H9 (cell line): ENCODE data around the gene MTRR. TPM values are rescaled to one million over a fixed set of nuclear protein-coding genes. Genes with fewer than 3 reads are reported as not detected.
A peak's percentile ranks its signal among the peaks of the same experiment; 100 is the strongest.

ENCODE experiments used
- DNase-seq: peaks from one replicate; pipeline ENCODE4 v3.0.0-alpha.2; 2017
- H2AFZ ChIP-seq: one replicate; pipeline ENCODE4 v1.6.1; 2013; ENCODE audit warnings: mild to moderate bottlenecking, low read length, control low read depth, moderate library complexity
- H2AK5ac ChIP-seq: 2 replicates; pipeline ENCODE4 v1.6.1; 2013; ENCODE audit warnings: low read length, control low read depth, mixed read lengths; ENCODE audit not compliant: insufficient read length
- H2BK120ac ChIP-seq: one replicate; pipeline ENCODE4 v1.6.1; 2013; ENCODE audit warnings: low read depth, mild to moderate bottlenecking, low read length, control low read depth, inconsistent platforms; ENCODE audit not compliant: poor library complexity, severe bottlenecking
- H2BK12ac ChIP-seq: 2 replicates; pipeline ENCODE4 v1.6.1; 2013; ENCODE audit warnings: low read length, control low read depth, mixed read lengths, low read depth; ENCODE audit not compliant: insufficient read length
- H2BK15ac ChIP-seq: 2 replicates; pipeline ENCODE4 v1.6.1; 2013; ENCODE audit warnings: low read depth, low read length, control low read depth
- H2BK20ac ChIP-seq: one replicate; pipeline ENCODE4 v1.6.1; 2013; ENCODE audit warnings: low read depth, mild to moderate bottlenecking, low read length, control low read depth, inconsistent platforms; ENCODE audit not compliant: poor library complexity, severe bottlenecking
- H2BK5ac ChIP-seq: 2 replicates; pipeline ENCODE4 v1.6.1; 2013; ENCODE audit warnings: low read length, control low read depth, mixed read lengths; ENCODE audit not compliant: insufficient read length
- H3K14ac ChIP-seq: 2 replicates; pipeline ENCODE4 v1.6.1; 2013; ENCODE audit warnings: low read length, control low read depth; ENCODE audit not compliant: insufficient read depth
- H3K18ac ChIP-seq: 2 replicates; pipeline ENCODE4 v1.6.1; 2013; ENCODE audit warnings: low read depth, mild to moderate bottlenecking, mixed read lengths, low read length, control low read depth; ENCODE audit not compliant: insufficient read length
- H3K23ac ChIP-seq: 2 replicates; pipeline ENCODE4 v1.6.1; 2013; ENCODE audit warnings: low read length, control low read depth, mixed read lengths, low read depth; ENCODE audit not compliant: insufficient read length
- H3K23me2 ChIP-seq: 2 replicates; pipeline ENCODE4 v1.6.1; 2013; ENCODE audit warnings: low read depth, mild to moderate bottlenecking, mixed read lengths, low read length, control low read depth; ENCODE audit not compliant: insufficient read length, poor library complexity, severe bottlenecking
- H3K27ac ChIP-seq: 2 replicates; pipeline ENCODE4 v1.5.1; 2013; ENCODE audit warnings: low read length, control low read depth, mixed read lengths, low read depth; ENCODE audit not compliant: insufficient read length
- H3K27me3 ChIP-seq: 2 replicates; pipeline ENCODE4 v1.6.1; 2013; ENCODE audit warnings: low read length, control low read depth, inconsistent platforms; ENCODE audit not compliant: insufficient read depth
- H3K4ac ChIP-seq: 2 replicates; pipeline ENCODE4 v1.6.1; 2013; ENCODE audit warnings: low read depth, mild to moderate bottlenecking, control low read depth, inconsistent platforms, low read length, moderate library complexity
- H3K4me1 ChIP-seq: 2 replicates; pipeline ENCODE4 v1.6.1; 2013; ENCODE audit warnings: low read length, control low read depth, inconsistent platforms; ENCODE audit not compliant: insufficient read depth
- H3K4me2 ChIP-seq: 2 replicates; pipeline ENCODE4 v1.6.1; 2013; ENCODE audit warnings: low read length, control low read depth, mixed read lengths; ENCODE audit not compliant: insufficient read length, insufficient read depth
- H3K56ac ChIP-seq: 2 replicates; pipeline ENCODE4 v1.6.1; 2013; ENCODE audit warnings: low read depth, mild to moderate bottlenecking, mixed read lengths, low read length, control low read depth; ENCODE audit not compliant: insufficient read length
- H3K79me1 ChIP-seq: 2 replicates; pipeline ENCODE4 v1.6.1; 2013; ENCODE audit warnings: low read depth, mild to moderate bottlenecking, moderate library complexity, low read length, control low read depth, inconsistent platforms; ENCODE audit not compliant: insufficient read depth, poor library complexity, severe bottlenecking
- H3K79me2 ChIP-seq: 2 replicates; pipeline ENCODE4 v1.6.1; 2013; ENCODE audit warnings: low read length, control low read depth, inconsistent platforms; ENCODE audit not compliant: insufficient read depth
- H3K9ac ChIP-seq: 2 replicates; pipeline ENCODE4 v1.6.1; 2013; ENCODE audit warnings: low read length, control low read depth, mixed read lengths; ENCODE audit not compliant: insufficient read length; ENCODE audit errors: extremely low read depth
- H3K9me3 ChIP-seq: one replicate; pipeline ENCODE4 v1.6.1; 2013; ENCODE audit warnings: low read depth, low read length, inconsistent platforms; ENCODE audit not compliant: control insufficient read depth
- H3T11ph ChIP-seq: one replicate; pipeline ENCODE4 v1.6.1; 2013; ENCODE audit warnings: mild to moderate bottlenecking, low read length, control low read depth, inconsistent platforms
- H4K20me1 ChIP-seq: one replicate; pipeline ENCODE4 v1.6.1; 2013; ENCODE audit not compliant: control insufficient read depth, insufficient read length, insufficient read depth
- H4K5ac ChIP-seq: 2 replicates; pipeline ENCODE4 v1.6.1; 2013; ENCODE audit warnings: low read depth, mild to moderate bottlenecking, mixed read lengths, low read length, control low read depth; ENCODE audit not compliant: insufficient read length
- H4K8ac ChIP-seq: replicated peaks from 2 replicates; pipeline ENCODE4 v1.6.1; 2013; ENCODE audit warnings: low read length, control low read depth, mixed read lengths, low read depth; ENCODE audit not compliant: insufficient read length
- H4K91ac ChIP-seq: 2 replicates; pipeline ENCODE4 v1.6.1; 2013; ENCODE audit warnings: low read depth, mild to moderate bottlenecking, moderate library complexity, mixed read lengths, low read length, control low read depth; ENCODE audit not compliant: insufficient read length
- H3K27ac Mint-ChIP-seq, 3 experiments: 2 replicates in 2 of 3; 3 replicates in 1 of 3; pipeline ENCODE4 v1.8.0; 2020 to 2021; ENCODE audit warnings: mixed read lengths in 3 of 3, mild to moderate bottlenecking in 1 of 3, moderate library complexity in 1 of 3
- H3K27me3 Mint-ChIP-seq: 2 replicates; pipeline ENCODE4 v1.8.0; 2021; ENCODE audit warnings: low read depth, mild to moderate bottlenecking, moderate library complexity, mixed read lengths
- H3K36me3 Mint-ChIP-seq, 3 experiments: 2 replicates in 2 of 3; 3 replicates in 1 of 3; pipeline ENCODE4 v1.8.0; 2020 to 2021; ENCODE audit warnings: low read depth in 3 of 3, mixed read lengths in 3 of 3; ENCODE audit not compliant: insufficient read depth in 1 of 3
- H3K4me1 Mint-ChIP-seq, 2 experiments: 2 replicates each; pipeline ENCODE4 v1.8.0; 2020; ENCODE audit warnings: mixed read lengths in 2 of 2
- H3K4me3 Mint-ChIP-seq, 2 experiments: 2 replicates in 1 of 2; 3 replicates in 1 of 2; pipeline ENCODE4 v1.8.0; 2020 to 2021; ENCODE audit warnings: mild to moderate bottlenecking in 2 of 2, mixed read lengths in 2 of 2, moderate library complexity in 1 of 2
- H3K9me3 Mint-ChIP-seq, 2 experiments: 2 replicates in 1 of 2; 3 replicates in 1 of 2; pipeline ENCODE4 v1.8.0; 2020; ENCODE audit warnings: mild to moderate bottlenecking in 2 of 2, mixed read lengths in 2 of 2, moderate library complexity in 1 of 2
- CTCF ChIP-seq: fragments of 200-600 bp; sonication (generic); conservative IDR thresholded peaks from 3 replicates; pipeline ENCODE4 v1.8.0; 2021; ENCODE audit warnings: antibody characterized with exemption, mild to moderate bottlenecking
- WGBS: extraction: QIAGEN DNeasy Blood & Tissue Kit; methylation state at CpG from one replicate; pipeline ENCODE4 v1.1.7; 2013; ENCODE audit warnings: missing lambda C conversion rate, low lambda C conversion rate, mixed read lengths; ENCODE audit not compliant: insufficient read length; ENCODE audit errors: extremely low coverage; 5-methylcytosine and 5-hydroxymethylcytosine counted together
- total RNA-seq: library from RNA; stranded (reverse); gene quantifications from 2 replicates; pipeline ENCODE4 v1.2.1, GENCODE V29; 2021

The MTRR gene
- total RNA-seq, 1 experiment from 2014 or later: 66.0 TPM

GRCh38 chr5:7873216-7873615 is 4.3 kb downstream of the MTRR start:
- H3K9ac ChIP-seq: no peak overlapping the region
- Mint-ChIP-seq H3K9me3 (no peaks in the 10 kb centered on the region), H3K4me3 (no peak overlapping the region), H3K36me3 (peaks cover 19 to 67% (median 51%) of the 10 kb centered on the region in 3 experiments), H3K27me3 (no peaks in the 10 kb centered on the region), H3K27ac (0 out of 7 replicates have a peak overlapping the region, but pooled peaks of 1 of the 3 experiments have one; percentile 63), H3K4me1 (peaks cover 12 to 14% of the 10 kb centered on the region in 2 experiments)
- H3K79me2 ChIP-seq: peaks cover 22% of the 10 kb centered on the region
- TF ChIP-seq CTCF: no peak
- no peak overlapping the region for H3K4ac ChIP-seq
- H2BK15ac ChIP-seq: no peak overlapping the region
- no peak overlapping the region for H2BK20ac ChIP-seq
- no peak overlapping the region for H2BK5ac ChIP-seq
- peaks cover 4% of the 10 kb centered on the region for H3K23me2 ChIP-seq
- no peak overlapping the region for H2BK120ac ChIP-seq
- H3K79me1 ChIP-seq: peaks cover 4% of the 10 kb centered on the region
- H3T11ph ChIP-seq: no peak overlapping the region
- no peaks in the 10 kb centered on the region for H3K4me1 ChIP-seq
- no CpG with 5 or more reads among the region's 9 CpGs for WGBS
- no peak overlapping the region for H4K91ac ChIP-seq
- H2AFZ ChIP-seq: no peak overlapping the region
- no peaks in the 10 kb centered on the region for H3K9me3 ChIP-seq
- H4K20me1 ChIP-seq: no peaks in the 10 kb centered on the region
- no peak for DNase-seq
- H4K5ac ChIP-seq: no peak overlapping the region
- H3K4me2 ChIP-seq: no peak overlapping the region
- no peak overlapping the region for H3K56ac ChIP-seq
- H3K23ac ChIP-seq: no peak overlapping the region
- H2AK5ac ChIP-seq: no peak overlapping the region
- no peak overlapping the region for H2BK12ac ChIP-seq
- no peak overlapping the region for H4K8ac ChIP-seq
- no peaks in the 10 kb centered on the region for H3K27me3 ChIP-seq
- H3K27ac ChIP-seq: no peak overlapping the region
- H3K18ac ChIP-seq: no peak overlapping the region
- no peak overlapping the region for H3K14ac ChIP-seq
